Heart left ventricle (tissue), 13 donors: ENCODE results near the gene TMED3.

Source experiments
- POLR2A ChIP-seq, 2 donors: fragments of 450-650 bp; IDR thresholded peaks; one replicate each; pipeline ENCODE4 v1.6.1; 2017; ENCODE audit warnings: antibody characterized with exemption in 2 of 2, mild to moderate bottlenecking in 2 of 2, moderate library complexity in 2 of 2
- TF ChIP-seq, protein P1 (sequence below), 12 donors: fragments of 200-600 bp; sonication (generic) in 4 of 12; IDR thresholded peaks; one replicate each; pipeline versions ENCODE4 v1.5.0 to v1.8.0; 2018 to 2022; ENCODE audit warnings: antibody characterized with exemption in 12 of 12, mild to moderate bottlenecking in 5 of 12
- donor health status: ischemic (EF 13 %, LVEDD 7.1; RV severe dilation, severe dysfunction).
- donor health status: DM: no; HTN: yes; CAD: no.
- donor health status: DM: no; HTN: no; CAD: no.
- donor health status: ischemic (EF 25% LVEDD 6.9; RV normal size, moderate dysfunction).
- donor health status: ischemic (EF 25% LVEDD 5.7; RV mildly dilated, moderate dysfunction).
- donor health status: ischemic (EF 35%, LVEDD 5.7; RV mildly dilated, moderate dysfunction).
- donor health status: nonischemic (EF 11% LVEDD 7.7; RV severe dilation, severe dysfunction).
- donor health status: DM: yes; HTN: yes; CAD: no.
- donor health status: PGD.
- donor health status: ischemic (EF 29% LVEDD 5.4; RV normal size, mild dysfunction).
- donor health status: nonischemic (EF 23%, LVEDD 6.1; RV moderate dilation, normal function).

GRCh38 chr15:79341396-79341795, 30.5 kb downstream of the TMED3 start:
- TF ChIP-seq, protein P1, sequence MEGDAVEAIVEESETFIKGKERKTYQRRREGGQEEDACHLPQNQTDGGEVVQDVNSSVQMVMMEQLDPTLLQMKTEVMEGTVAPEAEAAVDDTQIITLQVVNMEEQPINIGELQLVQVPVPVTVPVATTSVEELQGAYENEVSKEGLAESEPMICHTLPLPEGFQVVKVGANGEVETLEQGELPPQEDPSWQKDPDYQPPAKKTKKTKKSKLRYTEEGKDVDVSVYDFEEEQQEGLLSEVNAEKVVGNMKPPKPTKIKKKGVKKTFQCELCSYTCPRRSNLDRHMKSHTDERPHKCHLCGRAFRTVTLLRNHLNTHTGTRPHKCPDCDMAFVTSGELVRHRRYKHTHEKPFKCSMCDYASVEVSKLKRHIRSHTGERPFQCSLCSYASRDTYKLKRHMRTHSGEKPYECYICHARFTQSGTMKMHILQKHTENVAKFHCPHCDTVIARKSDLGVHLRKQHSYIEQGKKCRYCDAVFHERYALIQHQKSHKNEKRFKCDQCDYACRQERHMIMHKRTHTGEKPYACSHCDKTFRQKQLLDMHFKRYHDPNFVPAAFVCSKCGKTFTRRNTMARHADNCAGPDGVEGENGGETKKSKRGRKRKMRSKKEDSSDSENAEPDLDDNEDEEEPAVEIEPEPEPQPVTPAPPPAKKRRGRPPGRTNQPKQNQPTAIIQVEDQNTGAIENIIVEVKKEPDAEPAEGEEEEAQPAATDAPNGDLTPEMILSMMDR (IDR thresholded peaks at IDR 0.05) = no peak
- TF ChIP-seq POLR2A (IDR thresholded peaks at IDR 0.05) = no peak
